GM12878 (cell line): ENCODE data around the gene HSPB3. TPM values are rescaled to one million over a fixed set of nuclear protein-coding genes. Genes with fewer than 3 reads are reported as not detected.

Experiments
- ATAC-seq: fragments of 200-7000 bp; cut with Tn5 transposase; 3 replicates; pipeline ENCODE4 v1.9.1; 2020; ENCODE audit warnings: mild to moderate bottlenecking, moderate library complexity
- BruUV-seq: library from RNA; stranded (reverse); fragments of 400-500 nt; replicated peaks from 2 replicates; lab custom pipeline; 2021; lab: Mats Ljungman, UMichigan
- CTCF ChIA-PET: fragments of 300-600 bp; sonication (Branson Sonifier 250); formaldehyde crosslinking; extraction: SDS; loops from one replicate; lab custom pipeline; 2021; ENCODE audit warnings: inconsistent platforms; lab: Yijun Ruan, JAX
- POLR2A ChIA-PET: fragments of 350-600 bp; formaldehyde crosslinking; extraction: SDS; loops from one replicate; lab custom pipeline; 2021; ENCODE audit warnings: inconsistent platforms; lab: Charles Lee
- RAD21 ChIA-PET: fragments of 300-600 bp; sonication (Branson Sonifier 250); formaldehyde crosslinking; loops from one replicate; lab custom pipeline; 2023; ENCODE audit warnings: antibody characterized with exemption; ENCODE audit not compliant: unreplicated experiment; lab: Charles Lee
- SMC1A ChIA-PET: fragments of 300-600 bp; sonication (Branson Sonifier 250); formaldehyde crosslinking; loops from one replicate; lab custom pipeline; 2023; ENCODE audit not compliant: unreplicated experiment, uncharacterized antibody; lab: Charles Lee
- DNase-seq: peaks from one replicate; pipeline ENCODE4 v3.0.0-alpha.2; 2011; ENCODE audit warnings: low read depth, low spot score
- FAIRE-seq: peaks from 3 replicates; lab custom pipeline; 2011; peaks lifted over from hg19 to GRCh38; lab: Jason Lieb, UNC
- H2AFZ ChIP-seq: 2 replicates; pipeline ENCODE4 v1.6.0; 2011; ENCODE audit warnings: low read depth, low read length, control low read depth; ENCODE audit not compliant: control insufficient read depth
- H3K27ac ChIP-seq: 2 replicates; pipeline ENCODE4 v1.5.1; 2011; ENCODE audit warnings: control low read depth; ENCODE audit not compliant: control insufficient read depth, insufficient read depth
- H3K27me3 ChIP-seq, 2 experiments: replicated peaks in 1 of 2; 2 replicates each; pipeline versions ENCODE4 v1.6.0 to v1.6.1; 2011; ENCODE audit warnings: low read length in 1 of 2; ENCODE audit not compliant: control insufficient read depth in 2 of 2, insufficient read depth in 2 of 2
- H3K36me3 ChIP-seq, 2 experiments: 2 replicates each; pipeline ENCODE4 v1.5.1; 2011; ENCODE audit warnings: low read length in 1 of 2; ENCODE audit not compliant: control insufficient read depth in 2 of 2, insufficient read depth in 2 of 2
- H3K4me1 ChIP-seq: 2 replicates; pipeline ENCODE4 v1.6.1; 2011; ENCODE audit warnings: mild to moderate bottlenecking, low read length, moderate library complexity, mixed read lengths; ENCODE audit not compliant: control insufficient read depth, insufficient read depth
- H3K4me2 ChIP-seq: 2 replicates; pipeline ENCODE4 v1.6.0; 2011; ENCODE audit warnings: control low read depth; ENCODE audit not compliant: control insufficient read depth, insufficient read depth
- H3K4me3 ChIP-seq: fragments of 200-600 bp; sonication (generic); 2 replicates; pipeline ENCODE4 v1.5.1; 2016
- H3K79me2 ChIP-seq: 2 replicates; pipeline ENCODE4 v1.6.0; 2011; ENCODE audit warnings: low read length; ENCODE audit not compliant: control insufficient read depth, insufficient read depth
- H3K9ac ChIP-seq: 2 replicates; pipeline ENCODE4 v1.8.0; 2011; ENCODE audit warnings: low read length, control low read depth, mixed read lengths; ENCODE audit not compliant: control insufficient read depth, insufficient read depth
- H3K9me3 ChIP-seq: replicated peaks from 3 replicates; pipeline ENCODE4 v1.5.1; 2011; ENCODE audit warnings: mild to moderate bottlenecking, low read length; ENCODE audit not compliant: control insufficient read depth, insufficient read depth
- H4K20me1 ChIP-seq: 2 replicates; pipeline ENCODE4 v1.6.0; 2011; ENCODE audit not compliant: control insufficient read depth, insufficient read depth
- BRCA1 ChIP-seq: IDR thresholded peaks from 2 replicates; pipeline ENCODE4 v1.6.1; 2011; ENCODE audit warnings: low read depth, low read length, improper control_type of control experiment
- CBX3 ChIP-seq: fragments of 200-600 bp; sonication (generic); IDR thresholded peaks from 2 replicates; pipeline ENCODE4 v1.6.1; 2016; ENCODE audit warnings: low read depth, borderline replicate concordance
- ESRRA ChIP-seq: IDR thresholded peaks from 2 replicates; pipeline ENCODE4 v1.6.1; 2012; ENCODE audit warnings: mild to moderate bottlenecking, low read length, improper control_type of control experiment
- IKZF1 ChIP-seq: fragments of 450-650 bp; conservative IDR thresholded peaks from 2 replicates; pipeline ENCODE4 v1.6.1; 2017; ENCODE audit warnings: antibody characterized with exemption, mild to moderate bottlenecking
- MEF2B ChIP-seq: fragments of 450-650 bp; IDR thresholded peaks from 2 replicates; pipeline ENCODE4 v1.6.1; 2018; ENCODE audit warnings: mild to moderate bottlenecking, moderate library complexity; ENCODE audit not compliant: partially characterized antibody, poor library complexity, severe bottlenecking
- MXI1 ChIP-seq: fragments of 150-350 bp; IDR thresholded peaks from 2 replicates; pipeline ENCODE4 v1.6.1; 2011; ENCODE audit warnings: low read depth, mild to moderate bottlenecking, inconsistent platforms, low read length, improper control_type of control experiment
- NFIC ChIP-seq: IDR thresholded peaks from 2 replicates; pipeline ENCODE4 v1.6.1; 2012; ENCODE audit warnings: low read depth, mild to moderate bottlenecking, inconsistent platforms, low read length, moderate library complexity
- PML ChIP-seq: IDR thresholded peaks from 2 replicates; pipeline ENCODE4 v1.6.1; 2012; ENCODE audit warnings: low read length, inconsistent platforms
- STAT1 ChIP-seq: fragments of 450-650 bp; conservative IDR thresholded peaks from 2 replicates; pipeline ENCODE4 v1.6.1; 2014; ENCODE audit warnings: antibody characterized with exemption, mild to moderate bottlenecking
- TCF3 ChIP-seq: IDR thresholded peaks from 2 replicates; pipeline ENCODE4 v1.6.1; 2012; ENCODE audit warnings: low read depth, mild to moderate bottlenecking, low read length, borderline replicate concordance; ENCODE audit not compliant: insufficient read depth
- WGBS: methylation state at CpG from one replicate; pipeline ENCODE4 v1.1.6; 2016; ENCODE audit warnings: low lambda C conversion rate; ENCODE audit not compliant: insufficient replicate concordance, insufficient coverage; ENCODE audit errors: missing lambda C conversion rate; 5-methylcytosine and 5-hydroxymethylcytosine counted together
- in situ Hi-C: fragments of 300-500 bp; cut with MboI; formaldehyde crosslinking; loops from 9 replicates; pipeline ENCODE4 v1.14.3; 2018; ENCODE audit warnings: mixed read lengths
- intact Hi-C: fragments of 100-400 bp; cut with micrococcal nuclease; formaldehyde crosslinking; loops from one replicate; pipeline ENCODE4 v1.14.2; 2022; ENCODE audit not compliant: unreplicated experiment
- polyA plus RNA-seq, 11 experiments: library from polyadenylated mRNA; depleted of rRNA in 4 of 11; unstranded in 6 of 11; stranded (reverse) in 5 of 11; fragments of >200 nt; fragmentation: Nextera tagmentation in 4 of 11; fragmentation: Illumina TruSeq in 1 of 11; extraction: Ambion mirVana in 4 of 11; extraction: Trizol in 1 of 11; gene quantifications; 1 replicate in 1 of 11; 2 replicates in 10 of 11; pipeline versions ENCODE4 v1.2.1 to v1.2.3, GENCODE V29; 2011 to 2016; ENCODE audit warnings: inconsistent platforms in 2 of 11, missing spikeins in 2 of 11, low read depth in 1 of 11
- total RNA-seq, 4 experiments: library from RNA; depleted of rRNA in 3 of 4; stranded (reverse); fragments of >200 nt in 3 of 4; fragmentation: Illumina TruSeq in 1 of 4; extraction: Trizol in 1 of 4; gene quantifications; 2 replicates each; pipeline versions ENCODE4 v1.2.1 to v1.2.3, GENCODE V29; 2013 to 2021

The HSPB3 gene
- total and polyA plus RNA-seq, 10 of the 15 experiments (the other 5 are each of a cell fraction or from before 2014, with no cell fraction given), result 0.11 to 0.60 (median 0.29) TPM; not detected in 7

- TF ChIP-seq IKZF1, result no peak
- no peak for TF ChIP-seq CBX3
- no peak for TF ChIP-seq ESRRA
- TF ChIP-seq, all 136 proteins: peak for 0
Measured at GRCh38 chr5:54457094-54457862, 1.8 kb downstream of the HSPB3 start (continued).

GRCh38 chr5:54458221-54458620 lies 2.7 kb downstream of the HSPB3 start:
- ChIA-PET SMC1A (no interaction called here), POLR2A (no interaction called here)
- H3K9ac ChIP-seq, result no peak overlapping the region
- DNase-seq (no peak), ATAC-seq (no peak), FAIRE-seq (no peak)
- H4K20me1 ChIP-seq, result no peaks in the 10 kb centered on the region
- 14% methylated on average over 2 of the region's 2 CpGs for WGBS
- peaks cover 0 to 4% of the 10 kb centered on the region in 2 experiments; a peak in 1 of 4 replicates for H3K27me3 ChIP-seq
- no peak overlapping the region for H3K27ac ChIP-seq
- H3K4me3 ChIP-seq, result no peak overlapping the region
- TF ChIP-seq NFIC, result no peak
- no peak for TF ChIP-seq MXI1
- no peak for TF ChIP-seq TCF3
- no peak for TF ChIP-seq PML
- no peak for TF ChIP-seq MEF2B
- TF ChIP-seq STAT1, result no peak
- TF ChIP-seq BRCA1, result no peak
- TF ChIP-seq, all 136 proteins: peak for 0
- Histone ChIP-seq H2AFZ (no peak overlapping the region), H3K4me2 (no peak overlapping the region), H3K36me3 (no peaks in the 10 kb centered on the region), H3K9me3 (no peaks in the 10 kb centered on the region), H3K4me1 (no peaks in the 10 kb centered on the region), H3K79me2 (no peaks in the 10 kb centered on the region)
- CTCF ChIA-PET, result interaction anchor here (1.0 to 1.8 kb wide), 2 partner anchors 31 to 387 kb away, joined by 5 read pairs; no protein-coding TSS in a partner anchor
- in situ Hi-C loops (no loop called here), intact Hi-C loops (no loop called here)
- RAD21 ChIA-PET, result no interaction called here
- BruUV-seq, result no TSS peak
